Activated CD8-positive, alpha-beta memory T cell treated with anti-CD3 and anti-CD28 coated beads, Interleukin-2, amount 50 U/mL, for 4 hours (primary cell): ENCODE measurements around the gene M6PR.
A peak's percentile ranks its signal among the peaks of the same experiment; 100 is the strongest.
"Not testable (repeated sequence)": the region's sequence is repeated elsewhere in the genome, so short reads cannot be mapped to it uniquely, and the experiment has no call there.

Experiments used
- DNase-seq: peaks from one replicate; pipeline ENCODE4 v3.0.0-alpha.2; 2020

The M6PR gene

DNA sequence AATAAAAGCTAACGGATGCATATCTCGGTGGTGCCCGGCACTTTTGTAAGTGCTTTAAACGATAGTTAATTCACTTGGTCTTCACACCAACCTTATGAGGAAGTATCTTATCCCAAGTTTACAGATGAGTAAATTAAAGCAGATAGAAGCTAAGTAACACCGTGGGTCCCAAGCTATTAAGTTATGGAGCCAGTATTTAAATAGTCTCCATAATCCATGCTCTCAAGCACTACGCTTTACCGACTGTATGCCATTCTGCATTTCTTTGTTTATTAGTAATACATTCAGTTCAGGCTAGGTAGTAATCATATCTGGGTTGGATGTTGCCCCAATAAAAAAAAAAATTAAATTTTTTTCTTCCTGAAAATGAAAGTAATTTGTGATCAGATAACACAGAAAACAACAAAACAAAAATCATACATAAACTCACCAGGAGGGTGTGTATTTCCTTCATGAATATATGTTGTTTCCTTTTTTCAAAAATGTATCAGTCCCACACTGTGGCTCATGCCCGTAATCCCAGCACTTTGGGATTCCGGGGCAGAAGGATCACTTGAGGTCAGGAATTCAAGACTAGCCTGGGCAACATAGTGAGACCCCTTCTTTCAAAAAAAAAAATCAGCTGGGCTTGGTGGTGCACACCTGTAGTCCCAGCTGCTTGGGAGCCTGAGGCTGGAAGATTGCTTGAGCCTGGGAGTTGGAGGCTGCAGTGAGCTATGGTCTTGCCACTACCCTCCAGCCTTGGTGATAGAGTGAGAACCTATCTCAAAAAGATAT is 1.4 kb upstream of the M6PR start:
- no peak for DNase-seq

DNA sequence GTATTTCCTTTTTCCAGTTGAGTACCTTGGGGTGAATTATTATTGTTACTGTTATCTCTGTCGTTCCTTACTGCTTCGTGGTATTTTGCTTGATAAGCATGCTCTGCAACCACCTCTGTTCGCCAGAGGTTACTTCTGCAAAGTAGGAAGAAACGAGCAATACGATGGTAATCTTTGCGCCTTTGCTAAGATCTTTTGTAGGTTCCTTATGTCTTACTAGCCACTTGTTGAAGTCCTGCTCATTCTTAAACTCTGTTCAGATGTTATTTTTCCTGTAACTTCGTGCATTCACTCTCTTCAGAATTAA is 729 bp upstream of the M6PR start:
- DNase-seq: no peak

DNA sequence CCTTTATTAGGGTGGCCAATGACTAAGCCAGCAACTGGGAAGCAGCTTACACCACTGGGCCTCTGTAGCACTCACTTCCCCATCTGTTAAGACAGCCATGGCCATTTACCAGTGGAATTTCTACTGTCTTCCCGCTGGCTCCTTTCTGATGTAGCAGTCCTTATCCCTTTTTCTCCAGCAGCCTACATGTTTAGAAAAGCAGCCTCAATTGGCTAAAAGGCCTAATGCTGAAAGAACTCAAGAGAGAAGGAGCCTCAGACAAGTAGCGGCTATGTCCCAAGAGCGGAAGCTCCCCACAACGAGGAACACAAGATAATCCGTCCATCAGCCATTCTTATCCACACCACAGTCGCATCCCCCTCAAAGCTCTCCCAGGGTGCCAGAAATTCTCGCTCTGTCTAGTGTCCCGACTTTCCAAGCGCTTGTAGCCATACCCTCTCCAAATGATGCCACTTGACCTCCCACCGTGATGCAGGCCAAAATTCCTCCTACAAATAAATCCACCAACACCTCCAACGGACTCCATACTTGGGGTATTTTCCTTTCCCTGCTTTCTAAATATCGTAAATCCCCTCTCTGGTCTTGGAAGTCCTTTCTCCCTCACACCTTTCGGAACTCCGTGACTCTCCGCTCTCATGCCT is 624 bp downstream of the M6PR start:
- no peak for DNase-seq

DNA sequence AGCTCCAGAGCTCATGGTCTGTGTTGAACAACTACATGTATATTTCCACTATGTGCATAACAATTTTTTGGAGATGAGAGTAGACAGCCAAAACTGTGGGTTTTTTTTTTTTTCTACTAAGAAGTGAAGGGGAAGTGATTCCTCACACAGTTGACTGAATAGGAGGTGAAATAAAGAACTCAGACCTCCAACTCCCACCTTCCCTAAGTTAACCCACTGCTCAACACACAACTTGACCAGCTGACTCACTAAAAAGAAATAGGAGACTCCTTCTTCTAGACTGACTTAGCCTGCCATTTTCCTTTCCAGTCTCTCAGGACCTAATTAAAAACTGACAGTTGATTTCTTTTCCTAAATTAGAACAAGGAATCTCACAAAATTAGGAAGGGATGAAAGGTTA is 1.7 kb downstream of the M6PR start:
- DNase-seq: no peak

DNA sequence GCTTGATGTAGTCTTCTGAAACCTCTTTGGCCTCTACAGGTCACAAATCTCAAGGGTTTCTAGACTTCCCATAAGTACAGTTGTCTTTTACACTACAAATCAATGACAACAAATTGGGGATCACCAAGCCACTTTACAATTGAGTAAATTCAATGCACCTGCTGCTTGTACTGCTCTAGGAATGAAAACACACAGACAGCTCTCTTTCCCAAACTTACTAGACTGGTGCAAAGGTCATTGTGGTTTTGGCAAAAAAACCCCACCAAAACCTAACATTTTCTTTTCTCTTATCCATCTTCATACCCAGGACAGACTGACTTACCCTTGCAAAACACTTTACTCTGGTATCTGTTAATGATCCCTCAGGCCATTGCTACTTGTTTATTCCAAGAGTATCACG is 2.7 kb downstream of the M6PR start:
- no peak for DNase-seq

DNA sequence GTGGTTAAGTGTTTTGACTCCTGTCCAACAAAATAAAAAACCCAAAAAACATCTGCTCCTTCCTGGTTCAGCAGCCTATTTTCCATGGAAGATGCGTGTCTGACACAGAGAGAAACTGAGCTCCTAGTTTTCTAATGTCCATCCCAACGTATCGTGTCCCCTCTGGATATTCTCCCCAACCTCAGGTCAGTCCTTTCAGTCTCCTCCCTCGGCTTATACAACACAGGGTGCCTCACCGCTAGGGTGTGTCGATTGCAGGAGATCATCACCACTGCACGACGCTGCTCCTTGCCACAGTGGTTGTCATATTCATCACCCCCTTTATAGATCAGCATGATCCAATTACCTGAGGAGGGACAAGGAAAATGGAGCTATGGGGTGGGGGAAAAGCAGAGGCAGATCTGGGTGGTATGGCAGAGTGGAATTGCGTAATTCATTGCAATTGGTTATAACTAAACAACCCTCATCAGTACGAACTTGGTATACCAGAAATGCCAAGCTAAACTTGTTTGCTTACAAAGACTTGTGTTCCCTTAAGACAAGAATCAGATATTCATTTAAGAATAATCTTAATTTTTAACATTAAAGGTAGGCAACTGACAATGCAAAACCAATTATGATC is 5.8 kb downstream of the M6PR start:
- DNase-seq: no peak

DNA sequence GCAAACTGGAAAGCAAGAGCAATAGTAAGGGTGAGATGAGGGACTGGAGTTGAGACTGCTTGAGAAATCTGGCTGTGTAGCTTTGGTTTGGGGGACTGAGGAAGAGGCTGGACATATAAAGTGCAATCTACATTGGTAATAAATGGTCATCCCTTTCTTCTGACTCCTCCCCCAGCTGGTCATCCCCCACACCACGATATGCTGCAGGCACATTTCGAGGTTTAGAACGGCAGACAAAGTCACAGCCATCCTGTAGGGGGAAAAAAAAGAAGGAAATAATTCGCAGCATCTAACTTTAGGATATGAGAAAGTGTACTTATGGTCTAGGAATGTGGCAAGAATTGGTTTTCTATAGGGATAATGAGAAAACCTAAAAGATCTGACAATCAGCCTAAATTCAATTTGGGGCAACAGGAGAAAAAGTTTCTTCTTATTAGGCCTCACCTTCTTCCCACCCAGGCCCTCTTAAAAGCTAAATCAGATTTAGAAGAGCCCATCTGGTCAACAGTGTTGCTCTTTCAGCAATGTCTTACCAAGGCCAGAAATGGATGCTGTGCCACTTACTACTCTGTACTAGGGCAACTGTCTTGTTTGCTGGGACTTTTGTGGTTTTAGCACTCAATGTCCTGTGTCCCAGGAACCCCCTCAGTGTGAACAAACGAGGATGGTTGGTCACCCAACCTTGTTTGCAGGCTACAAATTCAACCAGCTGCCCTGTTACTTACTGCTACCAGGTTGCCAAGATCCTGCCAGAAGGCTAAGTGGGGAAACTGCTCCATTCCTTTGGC is 7.6 kb downstream of the M6PR start:
- DNase-seq: no peak

DNA sequence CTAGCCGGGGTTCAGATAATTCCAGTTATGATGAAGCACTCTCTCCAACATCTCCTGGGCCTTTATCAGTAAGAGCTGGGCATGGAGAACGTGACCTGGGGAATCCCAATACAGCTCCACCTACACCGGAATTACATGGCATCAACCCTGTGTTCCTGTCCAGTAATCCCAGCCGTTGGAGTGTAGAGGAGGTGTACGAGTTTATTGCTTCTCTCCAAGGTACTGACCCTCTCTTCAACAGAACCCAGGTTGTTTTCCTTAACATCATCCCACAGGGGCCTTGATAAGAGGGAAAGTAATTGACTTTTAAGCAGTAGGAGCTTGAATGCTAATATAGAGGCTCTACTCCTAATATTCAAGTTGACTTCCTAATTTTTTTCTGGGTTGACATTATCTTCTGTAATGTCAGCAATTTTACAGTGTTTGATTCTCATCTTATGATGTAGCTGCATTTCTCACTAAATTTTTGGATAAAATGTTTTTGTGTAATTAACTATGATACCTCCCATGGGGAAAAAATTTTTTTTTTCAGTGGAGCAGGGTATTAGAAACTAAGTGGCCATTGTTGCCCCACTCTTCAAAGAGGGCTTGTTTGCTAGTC is 11.5 kb downstream of the M6PR start:
- not testable (repeated sequence) for DNase-seq

DNA sequence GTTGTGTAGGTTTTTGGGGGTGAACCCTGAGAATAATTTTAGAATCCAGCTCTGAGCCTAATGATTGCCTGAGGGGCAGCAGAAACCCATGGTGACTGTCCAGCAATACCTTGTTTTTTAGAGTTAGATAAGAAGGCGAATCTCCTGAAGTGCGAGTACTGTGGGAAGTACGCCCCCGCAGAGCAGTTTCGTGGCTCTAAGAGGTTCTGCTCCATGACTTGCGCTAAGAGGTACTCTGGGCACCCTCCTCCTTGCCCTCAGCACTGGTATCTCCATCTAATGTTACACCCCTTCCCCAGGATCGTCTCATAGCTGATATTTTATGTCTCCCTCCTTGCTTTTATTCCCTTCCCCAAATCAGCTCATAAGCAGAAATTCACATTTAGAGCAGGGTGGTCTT is 12.7 kb downstream of the M6PR start:
- DNase-seq: no peak

DNA sequence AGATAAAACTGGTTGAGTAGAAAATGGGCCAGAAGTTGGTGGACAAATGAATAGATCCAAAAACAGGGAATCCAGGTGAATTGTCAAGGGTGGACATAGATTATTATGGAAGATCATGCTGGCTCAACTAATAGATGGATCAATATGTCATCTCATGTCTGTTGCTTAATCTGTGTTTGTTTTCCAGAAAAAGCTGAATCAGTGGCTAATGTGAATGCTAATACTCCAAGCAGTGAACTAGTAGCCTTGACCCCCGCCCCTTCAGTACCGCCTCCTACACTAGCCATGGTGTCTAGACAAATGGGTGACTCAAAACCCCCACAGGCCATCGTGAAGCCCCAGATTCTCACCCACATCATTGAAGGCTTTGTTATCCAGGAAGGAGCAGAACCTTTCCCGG is 15.4 kb downstream of the M6PR start:
- not testable (repeated sequence) for DNase-seq

DNA sequence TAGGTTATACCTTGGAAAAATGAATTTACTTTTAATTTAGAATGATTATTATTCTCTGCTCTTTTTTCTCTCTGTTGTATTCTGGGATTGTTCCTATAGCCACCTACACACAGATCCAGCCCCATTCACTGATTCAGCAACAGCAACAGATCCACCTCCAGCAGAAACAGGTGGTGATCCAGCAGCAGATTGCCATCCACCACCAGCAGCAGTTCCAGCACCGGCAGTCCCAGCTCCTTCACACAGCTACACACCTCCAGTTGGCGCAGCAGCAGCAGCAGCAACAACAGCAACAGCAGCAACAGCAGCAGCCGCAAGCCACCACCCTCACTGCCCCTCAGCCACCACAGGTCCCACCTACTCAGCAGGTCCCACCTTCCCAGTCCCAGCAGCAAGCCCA is 17.0 kb downstream of the M6PR start:
- DNase-seq: not testable (repeated sequence)

DNA sequence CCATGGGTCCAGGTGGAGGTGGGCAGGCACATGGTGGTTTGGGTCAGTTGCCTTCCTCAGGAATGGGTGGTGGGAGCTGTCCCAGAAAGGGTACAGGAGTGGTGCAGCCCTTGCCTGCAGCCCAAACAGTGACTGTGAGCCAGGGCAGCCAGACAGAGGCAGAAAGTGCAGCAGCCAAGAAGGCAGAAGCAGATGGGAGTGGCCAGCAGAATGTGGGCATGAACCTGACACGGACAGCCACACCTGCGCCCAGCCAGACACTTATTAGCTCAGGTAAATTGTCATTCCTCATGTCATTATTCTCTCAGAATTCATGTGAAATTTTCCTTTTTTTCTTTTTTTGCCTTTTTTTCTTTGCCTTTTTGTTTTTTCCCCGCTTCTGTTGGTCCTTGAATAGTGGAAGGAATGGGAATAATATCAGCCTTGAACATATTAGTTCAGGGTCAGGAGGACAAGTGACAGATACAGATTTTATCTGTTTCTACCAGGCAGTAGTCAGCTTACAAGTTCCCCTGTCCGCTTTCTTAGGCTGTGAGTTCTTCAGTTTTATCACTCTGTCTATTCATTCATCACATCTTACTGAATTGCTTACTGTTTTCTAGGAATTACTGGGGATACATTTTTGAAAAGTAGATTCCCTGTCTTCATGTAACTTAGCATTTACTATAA is 18.7 kb downstream of the M6PR start:
- not testable (repeated sequence) for DNase-seq

DNA sequence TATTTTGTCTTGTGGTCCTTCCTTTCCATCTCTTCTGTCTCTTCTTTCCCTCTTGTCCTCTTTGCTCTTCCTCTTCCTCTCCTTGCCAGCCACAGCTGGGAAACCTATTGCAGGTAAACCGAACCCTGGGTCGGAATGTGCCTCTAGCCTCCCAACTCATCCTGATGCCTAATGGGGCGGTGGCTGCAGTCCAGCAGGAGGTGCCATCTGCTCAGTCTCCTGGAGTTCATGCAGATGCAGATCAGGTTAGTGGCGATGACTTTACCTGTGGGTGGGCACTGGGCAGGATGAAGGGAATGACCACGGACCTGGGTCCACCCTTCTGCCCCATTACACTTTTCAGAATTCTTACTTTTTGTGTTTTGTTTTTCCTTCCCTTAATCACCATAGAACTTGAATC is 26.9 kb downstream of the M6PR start:
- DNase-seq: no peak

DNA sequence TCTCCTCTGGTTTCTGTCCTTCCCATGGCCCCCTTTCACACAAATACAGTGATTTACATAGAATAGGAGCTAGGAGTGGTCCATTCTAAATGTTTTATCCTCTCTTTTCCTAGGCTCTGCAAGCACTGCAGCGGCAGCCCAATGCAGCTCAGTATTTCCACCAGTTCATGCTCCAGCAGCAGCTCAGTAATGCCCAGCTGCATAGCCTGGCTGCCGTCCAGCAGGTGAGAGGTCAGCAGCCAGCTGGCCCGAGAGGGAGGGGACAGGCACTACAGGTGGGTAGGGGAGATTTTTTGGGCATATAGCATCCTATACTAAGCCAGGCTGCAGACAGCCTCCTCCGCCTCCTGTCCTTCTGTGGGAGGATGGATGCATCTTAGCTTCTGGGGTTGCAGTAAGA is 29.8 kb downstream of the M6PR start:
- not testable (repeated sequence) for DNase-seq

DNA sequence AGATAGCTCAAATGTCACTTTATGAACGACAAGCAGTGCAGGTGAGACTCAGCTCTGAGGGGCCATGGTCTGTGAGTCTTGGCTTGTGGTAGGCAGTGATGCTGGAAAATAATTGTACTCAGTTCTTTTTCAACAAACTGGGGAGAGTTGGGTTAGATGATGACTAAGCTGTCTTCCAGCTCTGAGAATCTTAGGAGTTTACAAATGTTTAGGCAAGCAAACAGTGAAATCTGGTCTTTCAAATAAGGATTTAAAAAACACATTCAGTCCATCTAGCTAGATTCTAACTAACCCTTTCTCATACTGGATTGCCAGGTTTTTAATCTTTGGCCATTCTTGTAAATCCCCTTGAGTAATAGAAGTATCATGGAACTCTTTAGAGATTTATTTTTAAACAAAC is 31.7 kb downstream of the M6PR start:
- no peak for DNase-seq

DNA sequence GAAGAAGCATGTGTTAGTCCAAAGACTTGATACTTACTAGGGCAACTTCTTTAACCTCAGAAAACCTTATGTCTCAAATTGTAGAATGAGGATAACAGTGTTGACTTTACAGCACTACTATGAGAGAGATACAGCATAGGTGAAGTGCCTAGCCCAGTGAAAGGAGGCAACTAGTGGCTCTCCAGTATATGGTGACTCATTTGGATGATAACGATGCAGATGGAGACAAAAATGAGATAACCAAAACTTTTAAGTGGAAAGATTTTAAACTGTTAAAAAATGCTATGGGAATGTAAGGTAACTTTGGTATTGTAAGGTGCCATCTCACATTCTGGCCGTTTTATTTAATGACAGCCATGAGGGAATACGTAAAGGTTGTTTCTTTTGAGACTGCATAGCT is 32.4 kb downstream of the M6PR start:
- DNase-seq: no peak

DNA sequence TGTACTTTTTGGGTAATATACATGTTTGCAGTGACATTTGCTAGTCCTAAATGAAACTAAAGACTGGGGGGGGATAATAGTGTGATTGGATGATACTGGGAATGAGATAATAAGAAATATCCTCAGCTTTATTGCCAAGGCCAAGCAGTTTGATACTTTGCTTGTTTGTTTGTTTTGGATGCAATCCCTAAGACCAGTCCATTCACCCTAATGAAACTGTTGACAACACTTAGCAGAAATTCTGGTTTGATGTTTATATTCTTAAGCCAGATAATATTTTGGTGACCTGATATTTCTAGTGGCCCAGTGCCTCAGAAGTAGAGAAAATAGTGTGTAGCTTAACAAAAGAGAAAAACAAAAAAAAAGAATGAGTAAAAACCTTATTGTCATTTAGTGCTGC is 33.3 kb downstream of the M6PR start:
- DNase-seq: no peak

DNA sequence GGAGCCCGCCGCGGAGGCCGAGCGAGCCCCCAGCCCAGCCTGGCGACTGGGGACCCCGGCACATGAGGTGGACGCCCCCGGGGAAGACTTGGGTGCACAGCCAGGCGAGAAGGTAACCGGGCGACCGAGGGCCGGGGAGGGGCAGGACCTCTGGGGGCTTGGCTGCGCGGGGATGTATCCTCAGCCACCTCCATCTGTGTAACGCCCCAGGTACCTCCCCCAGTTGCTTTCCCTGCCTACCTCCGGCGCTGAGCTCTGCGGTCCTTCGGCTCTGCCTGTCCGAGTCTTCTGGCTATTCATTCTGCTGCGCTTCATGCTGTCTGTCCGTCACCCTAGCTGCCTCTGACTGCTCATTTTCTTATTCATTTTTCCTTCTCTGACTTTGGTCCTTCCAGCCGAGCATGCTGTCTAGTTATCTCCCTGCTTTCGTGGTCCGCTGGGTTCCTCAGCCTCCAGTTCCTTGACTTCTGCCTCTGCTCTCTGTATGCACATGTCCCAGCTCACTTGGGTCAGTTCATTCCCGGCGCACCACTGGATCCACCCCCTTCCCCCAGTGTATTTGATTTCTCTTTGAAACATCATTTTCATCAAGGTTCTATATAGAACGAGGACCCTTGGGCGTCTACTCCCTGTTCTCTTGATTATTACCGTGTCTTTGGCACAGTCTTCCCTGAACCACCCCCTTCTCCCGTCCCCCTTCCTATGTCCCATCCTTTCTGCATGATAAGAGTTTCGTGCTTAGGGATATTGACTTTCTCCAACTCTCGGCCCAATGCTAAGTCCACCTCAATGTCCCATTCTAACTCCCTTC is 34.5 kb downstream of the M6PR start:
- peak; percentile 62 for DNase-seq

DNA sequence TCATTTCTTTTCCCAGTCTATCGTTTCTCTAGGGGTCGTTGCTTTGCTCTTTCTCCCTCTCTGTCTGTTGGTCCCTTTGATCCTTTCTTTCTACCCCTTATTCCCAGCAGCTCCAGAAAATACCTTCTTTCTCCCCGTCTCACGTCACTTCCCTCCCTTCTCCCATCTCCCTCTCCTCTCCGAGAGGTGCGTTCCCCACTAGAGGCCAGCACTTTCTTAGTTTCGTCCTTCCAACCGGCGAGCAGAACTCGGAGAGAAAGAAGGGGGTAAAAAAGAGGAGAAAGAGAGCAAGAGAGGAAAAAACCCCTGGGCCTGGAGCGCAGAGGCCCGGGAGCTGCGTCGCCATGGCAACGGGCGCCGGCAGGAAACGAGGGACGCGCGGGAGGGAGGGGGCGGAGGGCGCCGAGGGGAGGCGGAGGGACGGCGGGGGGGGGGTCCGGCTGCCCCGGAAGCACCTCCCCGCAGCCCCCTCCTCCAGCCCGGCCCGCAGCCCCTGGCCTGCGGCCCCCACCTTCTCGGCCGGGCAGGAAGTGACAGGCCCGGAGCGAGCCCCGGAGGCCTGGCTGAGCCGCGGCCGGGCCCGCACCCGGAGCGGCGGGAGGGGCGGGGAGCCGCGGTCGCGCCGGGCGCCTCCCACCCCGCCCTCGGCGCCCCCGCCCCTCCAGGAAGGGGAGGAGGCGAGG is 35.3 kb downstream of the M6PR start, which contains the start of gene PHC1:
Gene PHC1 (plus strand): TSS at position 477 of the 683 bp plus-strand sequence. CDS start 3,169 bp downstream, outside the sequence.
- DNase-seq: peak; percentile 79

DNA sequence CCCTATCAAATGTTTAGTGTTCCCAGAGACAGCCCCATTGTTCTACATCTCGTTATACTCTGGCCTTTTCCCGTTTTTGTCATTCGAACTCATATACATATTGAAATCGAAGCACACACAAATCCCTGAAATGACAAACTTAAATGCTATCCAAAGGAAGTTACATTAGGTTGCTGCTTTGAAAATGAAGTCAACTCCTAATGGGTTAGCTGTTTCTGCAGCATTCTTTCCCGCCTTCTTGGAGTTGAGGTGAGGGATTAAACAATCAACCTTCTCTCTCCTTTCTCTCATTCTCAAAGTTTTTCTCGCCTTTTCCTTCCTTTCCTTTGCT is 35.8 kb downstream of the M6PR start:
- DNase-seq: no peak

DNA sequence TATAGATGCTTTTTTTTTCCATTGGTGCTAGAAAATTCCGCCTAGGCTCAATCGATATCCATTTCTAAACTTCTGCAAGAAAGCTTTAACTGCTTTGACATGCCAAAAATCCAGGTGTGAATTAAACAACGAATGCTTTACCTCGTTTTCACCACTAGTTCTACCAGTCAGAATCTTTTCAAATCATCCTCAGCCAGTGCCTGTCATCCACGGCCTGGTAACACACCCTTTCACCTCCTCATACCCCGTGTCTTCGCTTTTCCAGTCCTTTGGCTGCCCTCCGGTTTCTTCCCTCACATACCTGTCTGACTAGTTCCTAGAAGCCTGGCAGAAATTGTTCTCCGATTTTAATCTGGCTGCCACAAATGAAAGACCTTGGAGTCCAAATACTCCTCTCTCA is 36.5 kb downstream of the M6PR start:
- no peak for DNase-seq
